ENCODE measurements around the gene ASCC1.

DNA sequence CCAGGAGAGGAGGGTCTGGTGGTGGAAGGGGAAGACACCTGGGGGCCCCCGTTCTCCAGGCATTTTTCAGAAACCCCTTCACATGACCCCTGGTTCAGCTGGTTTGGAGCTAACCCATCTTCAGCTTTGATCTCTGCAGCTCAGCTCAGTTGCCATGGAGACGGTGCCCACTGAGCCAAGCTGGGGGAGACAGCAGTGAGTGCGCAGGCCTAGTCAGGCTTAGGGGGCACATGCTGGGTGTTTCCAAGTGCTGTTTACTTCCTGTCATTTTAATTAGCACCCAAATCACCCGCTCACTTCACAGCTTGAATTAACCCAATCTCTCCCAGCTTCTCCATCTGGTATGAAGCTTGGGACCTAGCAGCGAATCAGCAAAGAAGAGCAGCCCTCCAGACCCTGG lies 136.7 kb downstream of the ASCC1 start:
- no peak for TF ChIP-seq EZH2 (IDR thresholded peaks at IDR 0.05; ENCODE audit: low read depth, unreplicated experiment)
- TF ChIP-seq, protein P1, sequence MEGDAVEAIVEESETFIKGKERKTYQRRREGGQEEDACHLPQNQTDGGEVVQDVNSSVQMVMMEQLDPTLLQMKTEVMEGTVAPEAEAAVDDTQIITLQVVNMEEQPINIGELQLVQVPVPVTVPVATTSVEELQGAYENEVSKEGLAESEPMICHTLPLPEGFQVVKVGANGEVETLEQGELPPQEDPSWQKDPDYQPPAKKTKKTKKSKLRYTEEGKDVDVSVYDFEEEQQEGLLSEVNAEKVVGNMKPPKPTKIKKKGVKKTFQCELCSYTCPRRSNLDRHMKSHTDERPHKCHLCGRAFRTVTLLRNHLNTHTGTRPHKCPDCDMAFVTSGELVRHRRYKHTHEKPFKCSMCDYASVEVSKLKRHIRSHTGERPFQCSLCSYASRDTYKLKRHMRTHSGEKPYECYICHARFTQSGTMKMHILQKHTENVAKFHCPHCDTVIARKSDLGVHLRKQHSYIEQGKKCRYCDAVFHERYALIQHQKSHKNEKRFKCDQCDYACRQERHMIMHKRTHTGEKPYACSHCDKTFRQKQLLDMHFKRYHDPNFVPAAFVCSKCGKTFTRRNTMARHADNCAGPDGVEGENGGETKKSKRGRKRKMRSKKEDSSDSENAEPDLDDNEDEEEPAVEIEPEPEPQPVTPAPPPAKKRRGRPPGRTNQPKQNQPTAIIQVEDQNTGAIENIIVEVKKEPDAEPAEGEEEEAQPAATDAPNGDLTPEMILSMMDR (conservative IDR thresholded peaks at IDR 0.05; ENCODE audit: low read depth in 2 of 2): no peak
- no peak for TF ChIP-seq EZH2phosphoT487 (IDR thresholded peaks at IDR 0.05; ENCODE audit: unreplicated experiment)
- TF ChIP-seq POLR2AphosphoS5 (IDR thresholded peaks at IDR 0.05; ENCODE audit: low read depth): no peak
- TF ChIP-seq ZNF114 (CRISPR knock-in tag; IDR thresholded peaks at IDR 0.05): no peak
- TF ChIP-seq, protein P2, sequence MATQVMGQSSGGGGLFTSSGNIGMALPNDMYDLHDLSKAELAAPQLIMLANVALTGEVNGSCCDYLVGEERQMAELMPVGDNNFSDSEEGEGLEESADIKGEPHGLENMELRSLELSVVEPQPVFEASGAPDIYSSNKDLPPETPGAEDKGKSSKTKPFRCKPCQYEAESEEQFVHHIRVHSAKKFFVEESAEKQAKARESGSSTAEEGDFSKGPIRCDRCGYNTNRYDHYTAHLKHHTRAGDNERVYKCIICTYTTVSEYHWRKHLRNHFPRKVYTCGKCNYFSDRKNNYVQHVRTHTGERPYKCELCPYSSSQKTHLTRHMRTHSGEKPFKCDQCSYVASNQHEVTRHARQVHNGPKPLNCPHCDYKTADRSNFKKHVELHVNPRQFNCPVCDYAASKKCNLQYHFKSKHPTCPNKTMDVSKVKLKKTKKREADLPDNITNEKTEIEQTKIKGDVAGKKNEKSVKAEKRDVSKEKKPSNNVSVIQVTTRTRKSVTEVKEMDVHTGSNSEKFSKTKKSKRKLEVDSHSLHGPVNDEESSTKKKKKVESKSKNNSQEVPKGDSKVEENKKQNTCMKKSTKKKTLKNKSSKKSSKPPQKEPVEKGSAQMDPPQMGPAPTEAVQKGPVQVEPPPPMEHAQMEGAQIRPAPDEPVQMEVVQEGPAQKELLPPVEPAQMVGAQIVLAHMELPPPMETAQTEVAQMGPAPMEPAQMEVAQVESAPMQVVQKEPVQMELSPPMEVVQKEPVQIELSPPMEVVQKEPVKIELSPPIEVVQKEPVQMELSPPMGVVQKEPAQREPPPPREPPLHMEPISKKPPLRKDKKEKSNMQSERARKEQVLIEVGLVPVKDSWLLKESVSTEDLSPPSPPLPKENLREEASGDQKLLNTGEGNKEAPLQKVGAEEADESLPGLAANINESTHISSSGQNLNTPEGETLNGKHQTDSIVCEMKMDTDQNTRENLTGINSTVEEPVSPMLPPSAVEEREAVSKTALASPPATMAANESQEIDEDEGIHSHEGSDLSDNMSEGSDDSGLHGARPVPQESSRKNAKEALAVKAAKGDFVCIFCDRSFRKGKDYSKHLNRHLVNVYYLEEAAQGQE (IDR thresholded peaks at IDR 0.05; ENCODE audit: unreplicated experiment): no peak
- TF ChIP-seq CREB1 (CRISPR knock-in tag; IDR thresholded peaks at IDR 0.05; ENCODE audit: low read depth): no peak
- TF ChIP-seq, protein P3, sequence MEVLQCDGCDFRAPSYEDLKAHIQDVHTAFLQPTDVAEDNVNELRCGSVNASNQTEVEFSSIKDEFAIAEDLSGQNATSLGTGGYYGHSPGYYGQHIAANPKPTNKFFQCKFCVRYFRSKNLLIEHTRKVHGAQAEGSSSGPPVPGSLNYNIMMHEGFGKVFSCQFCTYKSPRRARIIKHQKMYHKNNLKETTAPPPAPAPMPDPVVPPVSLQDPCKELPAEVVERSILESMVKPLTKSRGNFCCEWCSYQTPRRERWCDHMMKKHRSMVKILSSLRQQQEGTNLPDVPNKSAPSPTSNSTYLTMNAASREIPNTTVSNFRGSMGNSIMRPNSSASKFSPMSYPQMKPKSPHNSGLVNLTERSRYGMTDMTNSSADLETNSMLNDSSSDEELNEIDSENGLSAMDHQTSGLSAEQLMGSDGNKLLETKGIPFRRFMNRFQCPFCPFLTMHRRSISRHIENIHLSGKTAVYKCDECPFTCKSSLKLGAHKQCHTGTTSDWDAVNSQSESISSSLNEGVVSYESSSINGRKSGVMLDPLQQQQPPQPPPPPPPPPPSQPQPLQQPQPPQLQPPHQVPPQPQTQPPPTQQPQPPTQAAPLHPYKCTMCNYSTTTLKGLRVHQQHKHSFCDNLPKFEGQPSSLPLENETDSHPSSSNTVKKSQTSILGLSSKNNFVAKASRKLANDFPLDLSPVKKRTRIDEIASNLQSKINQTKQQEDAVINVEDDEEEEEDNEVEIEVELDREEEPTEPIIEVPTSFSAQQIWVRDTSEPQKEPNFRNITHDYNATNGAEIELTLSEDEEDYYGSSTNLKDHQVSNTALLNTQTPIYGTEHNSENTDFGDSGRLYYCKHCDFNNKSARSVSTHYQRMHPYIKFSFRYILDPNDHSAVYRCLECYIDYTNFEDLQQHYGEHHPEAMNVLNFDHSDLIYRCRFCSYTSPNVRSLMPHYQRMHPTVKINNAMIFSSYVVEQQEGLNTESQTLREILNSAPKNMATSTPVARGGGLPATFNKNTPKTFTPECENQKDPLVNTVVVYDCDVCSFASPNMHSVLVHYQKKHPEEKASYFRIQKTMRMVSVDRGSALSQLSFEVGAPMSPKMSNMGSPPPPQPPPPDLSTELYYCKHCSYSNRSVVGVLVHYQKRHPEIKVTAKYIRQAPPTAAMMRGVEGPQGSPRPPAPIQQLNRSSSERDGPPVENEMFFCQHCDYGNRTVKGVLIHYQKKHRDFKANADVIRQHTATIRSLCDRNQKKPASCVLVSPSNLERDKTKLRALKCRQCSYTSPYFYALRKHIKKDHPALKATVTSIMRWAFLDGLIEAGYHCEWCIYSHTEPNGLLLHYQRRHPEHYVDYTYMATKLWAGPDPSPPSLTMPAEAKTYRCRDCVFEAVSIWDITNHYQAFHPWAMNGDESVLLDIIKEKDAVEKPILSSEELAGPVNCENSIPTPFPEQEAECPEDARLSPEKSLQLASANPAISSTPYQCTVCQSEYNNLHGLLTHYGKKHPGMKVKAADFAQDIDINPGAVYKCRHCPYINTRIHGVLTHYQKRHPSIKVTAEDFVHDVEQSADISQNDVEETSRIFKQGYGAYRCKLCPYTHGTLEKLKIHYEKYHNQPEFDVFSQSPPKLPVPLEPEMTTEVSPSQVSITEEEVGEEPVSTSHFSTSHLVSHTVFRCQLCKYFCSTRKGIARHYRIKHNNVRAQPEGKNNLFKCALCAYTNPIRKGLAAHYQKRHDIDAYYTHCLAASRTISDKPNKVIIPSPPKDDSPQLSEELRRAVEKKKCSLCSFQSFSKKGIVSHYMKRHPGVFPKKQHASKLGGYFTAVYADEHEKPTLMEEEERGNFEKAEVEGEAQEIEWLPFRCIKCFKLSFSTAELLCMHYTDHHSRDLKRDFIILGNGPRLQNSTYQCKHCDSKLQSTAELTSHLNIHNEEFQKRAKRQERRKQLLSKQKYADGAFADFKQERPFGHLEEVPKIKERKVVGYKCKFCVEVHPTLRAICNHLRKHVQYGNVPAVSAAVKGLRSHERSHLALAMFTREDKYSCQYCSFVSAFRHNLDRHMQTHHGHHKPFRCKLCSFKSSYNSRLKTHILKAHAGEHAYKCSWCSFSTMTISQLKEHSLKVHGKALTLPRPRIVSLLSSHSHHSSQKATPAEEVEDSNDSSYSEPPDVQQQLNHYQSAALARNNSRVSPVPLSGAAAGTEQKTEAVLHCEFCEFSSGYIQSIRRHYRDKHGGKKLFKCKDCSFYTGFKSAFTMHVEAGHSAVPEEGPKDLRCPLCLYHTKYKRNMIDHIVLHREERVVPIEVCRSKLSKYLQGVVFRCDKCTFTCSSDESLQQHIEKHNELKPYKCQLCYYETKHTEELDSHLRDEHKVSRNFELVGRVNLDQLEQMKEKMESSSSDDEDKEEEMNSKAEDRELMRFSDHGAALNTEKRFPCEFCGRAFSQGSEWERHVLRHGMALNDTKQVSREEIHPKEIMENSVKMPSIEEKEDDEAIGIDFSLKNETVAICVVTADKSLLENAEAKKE (CRISPR knock-in tag; IDR thresholded peaks at IDR 0.05): no peak

Data from GM23338 (cell line).